ENCODE measurements around the gene SNURF.

GRCh38 chr15:24985224-24985623, 30.4 kb downstream of the SNURF start:
- TF ChIP-seq CTCF (IDR thresholded peaks at IDR 0.05) (no peak), ZFX (IDR thresholded peaks at IDR 0.05; ENCODE audit: borderline replicate concordance) (no peak)

Measured in 22Rv1 (cell line).